ENCODE measurements around the gene SHISAL1.

The SHISAL1 gene

GRCh38 chr22:44298406-44299091, 14.2 kb downstream of the SHISAL1 start:
- no peak for DNase-seq

GRCh38 chr22:44297470-44298061, 15.2 kb downstream of the SHISAL1 start:
- no peak for DNase-seq

GRCh38 chr22:44295406-44295805, 17.3 kb downstream of the SHISAL1 start:
- DNase-seq: no peak

GRCh38 chr22:44293876-44294275, 18.9 kb downstream of the SHISAL1 start:
- no peak for DNase-seq

GRCh38 chr22:44293034-44293433, 19.7 kb downstream of the SHISAL1 start:
- DNase-seq: no peak

- DNase-seq: no peak
Measured at GRCh38 chr22:44292521-44292920, 20.2 kb downstream of the SHISAL1 start.

GRCh38 chr22:44291674-44292360, 20.9 kb downstream of the SHISAL1 start:
- DNase-seq: no peak

- DNase-seq: no peak
Measured at GRCh38 chr22:44291265-44291664, 21.5 kb downstream of the SHISAL1 start.

GRCh38 chr22:44289414-44290171, 23.2 kb downstream of the SHISAL1 start:
- no peak for DNase-seq

GRCh38 chr22:44288913-44289312, 23.8 kb downstream of the SHISAL1 start:
- DNase-seq: no peak

- no peak for DNase-seq
Measured at GRCh38 chr22:44287741-44288140, 25.0 kb downstream of the SHISAL1 start.

GRCh38 chr22:44287121-44287693, 25.5 kb downstream of the SHISAL1 start:
- DNase-seq: no peak

- no peak for DNase-seq
Measured at GRCh38 chr22:44286646-44287045, 26.1 kb downstream of the SHISAL1 start.

- DNase-seq: no peak
Measured at GRCh38 chr22:44284711-44285110, 28.0 kb downstream of the SHISAL1 start.

- DNase-seq: no peak
Measured at GRCh38 chr22:44281768-44282637, 30.7 kb downstream of the SHISAL1 start.

GRCh38 chr22:44280665-44281188, 32.0 kb downstream of the SHISAL1 start:
- no peak for DNase-seq

GRCh38 chr22:44279069-44279360, 33.7 kb downstream of the SHISAL1 start:
- no peak for DNase-seq

- DNase-seq: no peak
Measured at GRCh38 chr22:44278243-44279068, 34.3 kb downstream of the SHISAL1 start.

GRCh38 chr22:44277386-44278135, 35.2 kb downstream of the SHISAL1 start:
- DNase-seq: no peak

- no peak for DNase-seq
Measured at GRCh38 chr22:44276706-44277356, 35.9 kb downstream of the SHISAL1 start.
